Measurements from ENCODE around the gene ZNF775. TPM values are rescaled to one million over a fixed set of nuclear protein-coding genes. Genes with fewer than 3 reads are reported as not detected.

The ZNF775 gene
- total RNA-seq, 1 donor from 2014 or later = 3.0 TPM

GRCh38 chr7:150368884-150369747 is 10.0 kb upstream of the ZNF775 start:
- peak; percentile 40 for DNase-seq

GRCh38 chr7:150369748-150370501 is 9.2 kb upstream of the ZNF775 start:
- no peak for DNase-seq

GRCh38 chr7:150370612-150371071 is 8.5 kb upstream of the ZNF775 start:
- DNase-seq = no peak

- DNase-seq = no peak
Observed at GRCh38 chr7:150371131-150371995, 7.8 kb upstream of the ZNF775 start.

GRCh38 chr7:150371996-150372270 is 7.2 kb upstream of the ZNF775 start:
- no peak for DNase-seq

- no peak for DNase-seq
Observed at GRCh38 chr7:150372271-150373048, 6.7 kb upstream of the ZNF775 start.

GRCh38 chr7:150373049-150373801 is 5.9 kb upstream of the ZNF775 start:
- DNase-seq = no peak

- DNase-seq = no peak
Observed at GRCh38 chr7:150374026-150374425, 5.1 kb upstream of the ZNF775 start.

GRCh38 chr7:150374472-150374871 is 4.7 kb upstream of the ZNF775 start:
- no peak for DNase-seq

GRCh38 chr7:150375662-150376521 is 3.2 kb upstream of the ZNF775 start:
- no peak for DNase-seq

- no peak for DNase-seq
Observed at GRCh38 chr7:150376560-150376959, 2.6 kb upstream of the ZNF775 start.

- DNase-seq = no peak
Observed at GRCh38 chr7:150377196-150377595, 1.9 kb upstream of the ZNF775 start.

GRCh38 chr7:150377635-150378034 is 1.5 kb upstream of the ZNF775 start:
- DNase-seq = no peak

- no peak for DNase-seq
Observed at GRCh38 chr7:150378115-150378852, 846 bp upstream of the ZNF775 start.

GRCh38 chr7:150379441-150380379 is 580 bp downstream of the ZNF775 start:
- no peak for DNase-seq

- no peak for DNase-seq
Observed at GRCh38 chr7:150380463-150380862, 1.3 kb downstream of the ZNF775 start.

GRCh38 chr7:150381096-150381495 is 2.0 kb downstream of the ZNF775 start:
- no peak for DNase-seq

- DNase-seq = no peak
Observed at GRCh38 chr7:150381785-150382122, 2.6 kb downstream of the ZNF775 start.
